Uterus (tissue), 2 donors: Measurements from ENCODE around the gene SPIC.

ENCODE experiments used
- POLR2A ChIP-seq, 2 donors: fragments of 450-650 bp; IDR thresholded peaks; one replicate each; pipeline ENCODE4 v1.6.1; 2016; ENCODE audit warnings: antibody characterized with exemption in 2 of 2, mild to moderate bottlenecking in 1 of 2, moderate library complexity in 1 of 2
- TF ChIP-seq, protein P1 (sequence below), 4 experiments: fragments of 200-600 bp in 2 of 4; fragments of 450-650 bp in 2 of 4; sonication (generic) in 2 of 4; IDR thresholded peaks; one replicate each; pipeline ENCODE4 v1.5.1; 2016 to 2019; ENCODE audit warnings: antibody characterized with exemption in 4 of 4, mild to moderate bottlenecking in 2 of 4, moderate library complexity in 1 of 4

DNA sequence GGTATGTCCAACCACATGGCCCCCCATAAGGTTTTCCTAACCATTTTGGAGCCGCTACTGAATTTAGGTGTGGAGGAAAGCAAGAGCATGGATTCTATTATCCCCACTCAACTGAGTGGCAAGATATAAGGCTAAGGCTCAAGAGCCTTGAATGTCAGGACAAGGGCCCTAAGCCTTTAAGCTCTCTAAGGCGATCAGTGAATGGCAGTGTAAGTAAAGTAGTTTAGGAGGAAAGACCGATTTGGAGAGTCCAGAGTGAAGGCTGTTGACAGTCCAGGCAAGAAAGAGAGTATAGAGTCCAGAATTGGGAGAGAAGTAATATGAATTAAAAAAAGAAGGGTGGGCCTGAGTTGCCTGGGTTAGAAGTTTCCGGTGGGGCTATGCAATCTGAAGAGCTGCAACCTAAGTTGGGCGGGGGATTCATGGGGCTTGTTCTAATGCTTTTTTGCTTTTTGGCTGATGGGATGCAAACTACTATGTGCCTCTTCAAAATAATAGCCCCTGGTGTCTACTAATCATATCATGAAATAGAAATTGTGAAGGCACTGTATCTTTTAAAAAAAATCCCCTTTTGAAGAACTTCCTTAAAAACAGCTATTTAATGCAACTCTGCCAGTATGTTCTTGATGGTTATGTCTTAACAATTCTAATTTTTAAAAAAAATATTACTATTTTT, at the start of gene SPIC:
- TF ChIP-seq POLR2A (IDR thresholded peaks at IDR 0.05) = no peak
- TF ChIP-seq, protein P1, sequence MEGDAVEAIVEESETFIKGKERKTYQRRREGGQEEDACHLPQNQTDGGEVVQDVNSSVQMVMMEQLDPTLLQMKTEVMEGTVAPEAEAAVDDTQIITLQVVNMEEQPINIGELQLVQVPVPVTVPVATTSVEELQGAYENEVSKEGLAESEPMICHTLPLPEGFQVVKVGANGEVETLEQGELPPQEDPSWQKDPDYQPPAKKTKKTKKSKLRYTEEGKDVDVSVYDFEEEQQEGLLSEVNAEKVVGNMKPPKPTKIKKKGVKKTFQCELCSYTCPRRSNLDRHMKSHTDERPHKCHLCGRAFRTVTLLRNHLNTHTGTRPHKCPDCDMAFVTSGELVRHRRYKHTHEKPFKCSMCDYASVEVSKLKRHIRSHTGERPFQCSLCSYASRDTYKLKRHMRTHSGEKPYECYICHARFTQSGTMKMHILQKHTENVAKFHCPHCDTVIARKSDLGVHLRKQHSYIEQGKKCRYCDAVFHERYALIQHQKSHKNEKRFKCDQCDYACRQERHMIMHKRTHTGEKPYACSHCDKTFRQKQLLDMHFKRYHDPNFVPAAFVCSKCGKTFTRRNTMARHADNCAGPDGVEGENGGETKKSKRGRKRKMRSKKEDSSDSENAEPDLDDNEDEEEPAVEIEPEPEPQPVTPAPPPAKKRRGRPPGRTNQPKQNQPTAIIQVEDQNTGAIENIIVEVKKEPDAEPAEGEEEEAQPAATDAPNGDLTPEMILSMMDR (IDR thresholded peaks at IDR 0.05) = no peak
